SK-N-SH treated with all-trans-retinoic acid at 6 μM for 48 hours (cell line): Measurements from ENCODE around the gene ADGRB2.

Experiments
- ATAC-seq: fragments of 200-7000 bp; cut with Tn5 transposase; 3 replicates; pipeline ENCODE4 v1.9.1; 2020; ENCODE audit warnings: mild to moderate bottlenecking, moderate library complexity
- ARNTL ChIP-seq: fragments of 450-650 bp; formaldehyde crosslinking; IDR thresholded peaks from 2 replicates; pipeline ENCODE4 v1.5.0; 2020; ENCODE audit warnings: low read depth, mild to moderate bottlenecking, moderate library complexity, borderline replicate concordance
- BACH2 ChIP-seq: fragments of 250-450 bp; sonication (Bioruptor Pico); IDR thresholded peaks from 2 replicates; pipeline ENCODE4 v1.9.0; 2021; ENCODE audit warnings: mild to moderate bottlenecking, borderline replicate concordance
- CREB5 ChIP-seq: fragments of 250-450 bp; sonication (Bioruptor Pico); IDR thresholded peaks from 2 replicates; pipeline ENCODE4 v1.5.1; 2020; ENCODE audit warnings: low read depth, mild to moderate bottlenecking, moderate library complexity
- CSDC2 ChIP-seq: fragments of 250-450 bp; sonication (Bioruptor Pico); IDR thresholded peaks from 2 replicates; pipeline ENCODE4 v1.5.0; 2020; ENCODE audit warnings: mild to moderate bottlenecking, moderate library complexity
- CSRNP3 ChIP-seq: fragments of 250-450 bp; sonication (Bioruptor Pico); IDR thresholded peaks from 2 replicates; pipeline ENCODE4 v1.5.1; 2021; ENCODE audit warnings: mild to moderate bottlenecking, moderate library complexity
- ESRRG ChIP-seq: fragments of 250-450 bp; sonication (Bioruptor Pico); IDR thresholded peaks from 2 replicates; pipeline ENCODE4 v1.6.1; 2021; ENCODE audit warnings: mild to moderate bottlenecking
- ISL1 ChIP-seq: fragments of 250-450 bp; sonication (Bioruptor Pico); IDR thresholded peaks from 2 replicates; pipeline ENCODE4 v2.1.2; 2022; ENCODE audit warnings: mild to moderate bottlenecking, moderate library complexity
- OSR1 ChIP-seq: fragments of 250-450 bp; sonication (Bioruptor Pico); IDR thresholded peaks from 2 replicates; pipeline ENCODE4 v1.8.0; 2022; ENCODE audit warnings: moderate library complexity, mild to moderate bottlenecking, inconsistent platforms
- POU6F1 ChIP-seq: fragments of 250-450 bp; sonication (Bioruptor Pico); IDR thresholded peaks from 2 replicates; pipeline ENCODE4 v1.8.0; 2021; ENCODE audit warnings: low read depth, mild to moderate bottlenecking, moderate library complexity, borderline replicate concordance
- PPARA ChIP-seq: fragments of 250-450 bp; sonication (Bioruptor Pico); IDR thresholded peaks from 2 replicates; pipeline ENCODE4 v1.5.0; 2020; ENCODE audit warnings: mild to moderate bottlenecking, borderline replicate concordance
- RARB ChIP-seq: fragments of 250-450 bp; sonication (Bioruptor Pico); IDR thresholded peaks from 2 replicates; pipeline ENCODE4 v1.8.0; 2021; ENCODE audit warnings: mild to moderate bottlenecking, moderate library complexity
- SNAI2 ChIP-seq: fragments of 250-450 bp; sonication (Bioruptor Pico); IDR thresholded peaks from 2 replicates; pipeline ENCODE4 v1.5.0; 2020; ENCODE audit warnings: mild to moderate bottlenecking, moderate library complexity
- TOX ChIP-seq: fragments of 250-450 bp; sonication (Bioruptor Pico); IDR thresholded peaks from 2 replicates; pipeline ENCODE4 v1.8.0; 2021; ENCODE audit warnings: mild to moderate bottlenecking, moderate library complexity, borderline replicate concordance
- TSHZ2 ChIP-seq: fragments of 250-450 bp; sonication (Bioruptor Pico); IDR thresholded peaks from 2 replicates; pipeline ENCODE4 v1.5.0; 2020; ENCODE audit warnings: mild to moderate bottlenecking, moderate library complexity
- ZC3H10 ChIP-seq: fragments of 250-450 bp; sonication (Bioruptor Pico); IDR thresholded peaks from 2 replicates; pipeline ENCODE4 v1.5.1; 2021; ENCODE audit warnings: mild to moderate bottlenecking, moderate library complexity
- ZFP3 ChIP-seq: fragments of 250-450 bp; sonication (Bioruptor Pico); IDR thresholded peaks from 2 replicates; pipeline ENCODE4 v1.5.0; 2020; ENCODE audit warnings: mild to moderate bottlenecking, moderate library complexity
- ZFP30 ChIP-seq: fragments of 450-650 bp; formaldehyde crosslinking; IDR thresholded peaks from 2 replicates; pipeline ENCODE4 v1.5.0; 2022; ENCODE audit warnings: mild to moderate bottlenecking, moderate library complexity
- ZNF70 ChIP-seq: fragments of 450-650 bp; formaldehyde crosslinking; IDR thresholded peaks from 2 replicates; pipeline ENCODE4 v1.5.0; 2020; ENCODE audit warnings: mild to moderate bottlenecking, moderate library complexity
- ZNF8 ChIP-seq: fragments of 450-650 bp; formaldehyde crosslinking; IDR thresholded peaks from 2 replicates; pipeline ENCODE4 v1.5.0; 2020; ENCODE audit warnings: mild to moderate bottlenecking, moderate library complexity

The ADGRB2 gene

GRCh38 chr1:31801458-31801857 is 37.3 kb upstream of the ADGRB2 start:
- ATAC-seq, result no peak
- TF ChIP-seq ZFP3 (CRISPR knock-in tag), result no peak
- TF ChIP-seq, all 23 proteins: peak for 0

- no peak for ATAC-seq
- TF ChIP-seq ZC3H10 (CRISPR knock-in tag) (no peak), CSDC2 (CRISPR knock-in tag) (no peak), ZNF70 (CRISPR knock-in tag) (no peak), ZNF8 (CRISPR knock-in tag) (no peak), BACH2 (CRISPR knock-in tag) (no peak), OSR1 (no peak), ZFP30 (CRISPR knock-in tag) (no peak), POU6F1 (CRISPR knock-in tag) (no peak), SNAI2 (CRISPR knock-in tag) (no peak), PPARA (CRISPR knock-in tag) (no peak), TOX (CRISPR knock-in tag) (no peak), RARB (CRISPR knock-in tag) (no peak)
These were observed 36.5 kb upstream of the ADGRB2 start for GRCh38 chr1:31800674-31800967.

GRCh38 chr1:31799895-31800673 is 35.9 kb upstream of the ADGRB2 start:
- ATAC-seq, result no peak
- TF ChIP-seq BACH2 (CRISPR knock-in tag) (no peak), ZC3H10 (CRISPR knock-in tag) (no peak), ZNF70 (CRISPR knock-in tag) (no peak), ISL1 (CRISPR knock-in tag) (no peak), ARNTL (CRISPR knock-in tag) (no peak), CSRNP3 (CRISPR knock-in tag) (no peak)

- peak; percentile 6; the same call in 2 of the 3 replicates for ATAC-seq
- no peak for TF ChIP-seq CSRNP3 (CRISPR knock-in tag)
- no peak for TF ChIP-seq TSHZ2
These were observed 35.2 kb upstream of the ADGRB2 start for GRCh38 chr1:31799196-31799894.

- ATAC-seq, result peak; percentile 89
- TF ChIP-seq POU6F1 (CRISPR knock-in tag), result no peak
- no peak for TF ChIP-seq ARNTL (CRISPR knock-in tag)
- TF ChIP-seq OSR1, result no peak
- TF ChIP-seq ESRRG (CRISPR knock-in tag), result no peak
- no peak for TF ChIP-seq TOX (CRISPR knock-in tag)
- TF ChIP-seq ZNF70 (CRISPR knock-in tag), result no peak
- no peak for TF ChIP-seq ZC3H10 (CRISPR knock-in tag)
- no peak for TF ChIP-seq CREB5 (CRISPR knock-in tag)
These were observed 34.5 kb upstream of the ADGRB2 start for GRCh38 chr1:31798433-31799195.
